Measurements from ENCODE around the gene RAB7B. TPM values are rescaled to one million over a fixed set of nuclear protein-coding genes. Genes with fewer than 3 reads are reported as not detected.
A peak's percentile ranks its signal among the peaks of the same experiment; 100 is the strongest.
"Not testable (repeated sequence)": the region's sequence is repeated elsewhere in the genome, so short reads cannot be mapped to it uniquely, and the experiment has no call there.

Gene RAB7B, protein sequence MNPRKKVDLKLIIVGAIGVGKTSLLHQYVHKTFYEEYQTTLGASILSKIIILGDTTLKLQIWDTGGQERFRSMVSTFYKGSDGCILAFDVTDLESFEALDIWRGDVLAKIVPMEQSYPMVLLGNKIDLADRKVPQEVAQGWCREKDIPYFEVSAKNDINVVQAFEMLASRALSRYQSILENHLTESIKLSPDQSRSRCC
- total RNA-seq: not detected in 2 replicates

GRCh38 chr1:206002871-206003801 is at the start of gene RAB7B:
RAB7B (minus strand) TSS chr1:206003395; CDS start chr1:205994135, 9,260 bp downstream.
- DNase-seq (ENCODE audit: low read depth in 2 of 2): no peak

- not testable (repeated sequence) for DNase-seq (ENCODE audit: low read depth in 2 of 2)
Observed at GRCh38 chr1:206052231-206052865, 49.2 kb upstream of the RAB7B start.

DNA sequence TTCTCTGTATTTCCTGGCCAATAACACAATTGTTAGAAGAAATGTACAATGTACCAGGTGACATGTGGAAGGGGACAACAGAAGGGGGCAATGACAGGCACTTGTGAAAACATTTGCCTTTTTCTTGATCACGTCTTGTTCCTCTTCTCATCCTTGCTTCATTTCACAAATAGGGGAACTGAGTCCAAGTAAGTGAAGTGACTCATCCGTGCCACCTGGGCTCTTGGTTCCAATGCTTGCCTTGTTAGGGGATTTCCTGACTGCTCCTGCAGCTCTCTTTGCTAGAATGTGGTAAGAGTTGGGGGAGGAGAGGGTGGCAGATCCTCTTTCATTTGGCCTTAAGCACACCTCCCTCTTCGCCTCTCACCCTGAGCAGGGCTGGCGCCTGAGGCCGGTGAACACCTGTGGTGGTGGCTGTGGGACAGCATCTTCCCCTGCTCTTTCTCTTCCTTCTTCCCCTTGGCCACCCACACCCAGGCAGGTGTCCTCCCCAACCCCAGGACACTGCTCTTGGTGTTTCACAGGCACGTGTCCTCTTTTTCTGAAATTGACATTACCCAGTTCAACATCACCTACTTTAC is 47.5 kb upstream of the RAB7B start:
- DNase-seq (ENCODE audit: low read depth in 2 of 2): no peak

GRCh38 chr1:206049919-206050600 is 46.9 kb upstream of the RAB7B start:
- no peak for DNase-seq (ENCODE audit: low read depth in 2 of 2)

DNA sequence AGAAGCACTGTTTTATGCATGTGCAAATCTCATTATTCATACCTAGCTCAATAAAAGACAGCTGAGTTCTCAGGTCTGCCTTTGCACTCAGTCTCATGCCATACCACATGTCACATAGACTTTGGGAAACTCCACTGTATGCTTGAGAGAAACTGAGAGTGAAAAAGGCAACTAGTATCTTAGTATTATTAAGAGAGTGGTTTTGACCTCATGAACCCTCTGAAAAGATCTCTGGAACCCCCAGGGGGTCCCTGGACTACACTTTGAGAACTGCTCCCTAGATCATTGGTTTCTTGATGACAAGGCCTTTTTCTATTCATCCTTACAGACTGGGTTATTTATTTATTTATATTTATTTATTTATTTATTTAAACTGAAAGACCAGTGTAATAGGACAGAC is 46.1 kb upstream of the RAB7B start:
- DNase-seq (ENCODE audit: low read depth in 2 of 2): no peak

GRCh38 chr1:206048582-206048981 is 45.4 kb upstream of the RAB7B start:
- no peak for DNase-seq (ENCODE audit: low read depth in 2 of 2)

DNA sequence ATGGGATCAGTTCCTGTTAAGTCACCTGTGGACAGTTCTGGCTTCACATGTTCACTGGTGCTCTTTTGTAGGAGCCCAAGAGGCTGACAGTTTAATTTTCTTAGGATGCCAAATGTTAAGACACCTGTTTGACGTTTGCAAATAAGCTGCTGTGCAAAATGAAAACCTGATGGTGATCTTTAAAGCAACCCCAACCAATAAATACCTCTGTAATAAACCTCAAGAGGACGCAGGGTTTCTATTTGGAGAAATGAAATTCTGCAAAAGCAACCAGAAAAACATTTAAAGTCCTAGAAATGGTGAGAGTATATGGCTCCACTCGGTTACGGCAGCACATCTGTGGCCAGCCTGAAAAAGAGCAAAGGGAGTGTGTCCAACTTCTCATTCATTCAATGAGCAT is 44.1 kb upstream of the RAB7B start:
- no peak for DNase-seq (ENCODE audit: low read depth in 2 of 2)

DNA sequence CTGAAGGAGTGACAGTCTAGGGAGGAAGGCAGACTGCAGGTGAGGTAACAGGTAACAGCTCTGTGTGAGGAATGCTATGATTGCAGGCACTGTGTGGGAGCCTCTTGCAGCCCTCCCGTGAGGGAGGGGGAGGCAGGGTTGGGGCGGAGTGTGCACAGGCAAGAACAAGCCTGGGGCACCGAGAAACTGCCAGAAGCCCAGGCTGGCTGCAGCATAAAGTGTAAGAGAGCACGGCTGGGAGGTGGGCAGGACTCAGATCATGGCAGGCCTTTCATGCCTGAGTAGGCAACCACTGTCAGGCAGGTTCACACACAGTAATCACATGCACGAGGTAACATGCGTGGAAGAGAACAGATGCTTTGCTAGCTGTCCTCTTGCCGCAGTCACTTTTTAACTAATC is 38.4 kb upstream of the RAB7B start:
- no peak for DNase-seq (ENCODE audit: low read depth in 2 of 2)

- DNase-seq (ENCODE audit: low read depth in 2 of 2): no peak
Observed at GRCh38 chr1:206040328-206040727, 37.1 kb upstream of the RAB7B start.

- DNase-seq (ENCODE audit: low read depth in 2 of 2): no peak
Observed at GRCh38 chr1:206039046-206039973, 36.1 kb upstream of the RAB7B start.

DNA sequence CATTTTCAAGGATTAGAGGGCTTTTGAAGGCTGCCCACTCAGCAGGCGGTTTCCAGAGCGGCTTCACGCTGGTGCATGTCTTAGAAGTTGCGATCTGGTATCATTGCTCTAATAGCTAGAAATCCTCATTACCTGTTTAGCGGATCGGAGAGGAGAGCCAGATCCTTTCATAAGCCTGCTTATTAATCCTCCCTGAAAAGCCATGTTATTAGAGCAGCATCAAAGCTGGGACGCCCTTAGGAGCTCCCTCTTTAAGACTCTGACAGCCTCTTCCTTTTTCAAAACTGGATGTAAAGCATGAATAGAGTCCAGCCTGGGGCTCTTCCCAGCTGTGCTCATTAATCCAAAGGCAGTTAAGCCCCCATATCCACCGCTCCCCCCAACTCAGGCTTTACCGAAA is 34.4 kb upstream of the RAB7B start:
- no peak for DNase-seq (ENCODE audit: low read depth in 2 of 2)

DNA sequence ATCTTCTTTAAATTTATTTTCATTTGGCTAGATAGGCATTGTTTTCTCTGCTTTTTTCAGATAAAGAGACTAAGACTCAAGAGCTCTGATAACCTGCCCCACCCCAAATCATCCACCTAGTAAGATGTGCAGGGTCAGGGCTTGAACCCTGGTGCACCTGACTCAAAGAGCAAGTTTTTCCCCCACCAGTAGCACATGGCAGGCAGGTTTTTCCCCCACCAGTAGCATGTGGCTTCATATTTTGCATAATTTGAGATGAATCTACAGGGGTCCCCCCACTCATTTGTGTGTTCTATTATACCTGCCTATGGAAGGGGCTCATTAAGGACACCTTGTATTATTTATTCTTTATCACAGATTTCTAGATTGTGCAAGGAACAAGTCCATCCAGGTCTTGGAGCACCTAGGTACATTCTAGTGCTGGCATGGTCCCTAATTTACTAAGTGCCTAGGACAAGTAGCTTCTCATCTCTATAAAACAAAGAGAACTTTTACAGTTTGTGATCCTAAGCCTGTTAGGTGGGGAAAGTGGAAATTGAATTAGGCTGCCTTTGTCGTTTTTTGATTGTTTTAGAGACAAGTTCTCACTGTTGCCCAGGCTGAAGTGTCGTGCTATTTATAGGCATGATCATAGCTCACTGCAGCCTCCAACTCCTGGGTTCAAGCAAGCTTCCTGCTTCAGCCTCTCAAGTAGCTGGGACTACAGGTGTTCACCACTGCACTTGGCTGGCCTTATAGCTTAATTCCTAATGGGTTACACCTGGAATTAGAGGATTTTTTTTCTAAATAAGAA is 33.7 kb upstream of the RAB7B start:
- no peak for DNase-seq (ENCODE audit: low read depth in 2 of 2)

DNA sequence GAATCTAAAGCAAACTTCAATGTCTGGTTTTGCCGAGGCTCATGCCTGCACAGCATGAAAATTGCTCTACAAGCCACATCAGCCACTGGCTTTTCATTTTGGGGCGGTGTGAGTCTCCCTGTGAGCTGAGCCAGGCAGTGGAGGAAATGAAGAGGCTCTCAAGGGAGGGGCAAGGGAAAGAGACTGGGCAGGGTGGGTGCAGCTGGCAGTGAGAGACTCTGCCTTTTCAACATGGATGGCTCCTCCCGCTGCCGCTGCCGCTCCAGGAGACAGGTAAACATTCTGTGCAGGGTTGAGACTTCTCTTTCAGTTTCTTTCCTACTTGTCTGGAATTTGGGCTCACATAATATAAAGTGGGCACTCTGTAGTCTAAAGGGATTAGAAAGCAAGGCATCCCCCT is 31.8 kb upstream of the RAB7B start:
- DNase-seq (ENCODE audit: low read depth in 2 of 2): no peak

GRCh38 chr1:206032380-206033140 is 29.4 kb upstream of the RAB7B start:
- peak; percentile 7 to 67 for DNase-seq (ENCODE audit: low read depth in 2 of 2)

- peak; percentile 64 to 83 for DNase-seq (ENCODE audit: low read depth in 2 of 2)
Observed at GRCh38 chr1:206030714-206031113, 27.5 kb upstream of the RAB7B start.

- no peak for DNase-seq (ENCODE audit: low read depth in 2 of 2)
Observed at GRCh38 chr1:206030191-206030590, 27.0 kb upstream of the RAB7B start.

GRCh38 chr1:206029484-206029883 is 26.3 kb upstream of the RAB7B start:
- DNase-seq (ENCODE audit: low read depth in 2 of 2): peak in 1 of 2 donors; percentile 79

- no peak for DNase-seq (ENCODE audit: low read depth in 2 of 2)
Observed at GRCh38 chr1:206025283-206025820, 22.2 kb upstream of the RAB7B start.

All from lung microvascular endothelial cell (primary cell).